Keratinocyte (primary cell): ENCODE data around the gene SMIM11. TPM values are rescaled to one million over a fixed set of nuclear protein-coding genes. Genes with fewer than 3 reads are reported as not detected.

Source experiments
- DNase-seq: peaks from one replicate; pipeline ENCODE4 v3.0.0-alpha.2; 2011; ENCODE audit warnings: low read depth, missing footprints, low spot score
- FAIRE-seq: peaks from 2 replicates; lab custom pipeline; 2011; peaks lifted over from hg19 to GRCh38; lab: Jason Lieb, UNC
- H2AFZ ChIP-seq: 2 replicates; pipeline ENCODE4 v1.6.0; 2012; ENCODE audit warnings: low read length, control low read depth, inconsistent platforms; ENCODE audit not compliant: control insufficient read depth
- H3K27ac ChIP-seq: 2 replicates; pipeline ENCODE4 v1.5.1; 2011; ENCODE audit warnings: low read length; ENCODE audit not compliant: control insufficient read depth, insufficient read depth
- H3K27me3 ChIP-seq: 3 replicates; pipeline ENCODE4 v1.6.0; 2011; ENCODE audit warnings: low read length; ENCODE audit not compliant: control insufficient read depth, insufficient read depth; ENCODE audit errors: extremely low read depth
- H3K36me3 ChIP-seq, 2 experiments: 2 replicates in 1 of 2; 3 replicates in 1 of 2; pipeline ENCODE4 v1.5.1; 2011; ENCODE audit warnings: low read length in 2 of 2, mild to moderate bottlenecking in 1 of 2; ENCODE audit not compliant: control insufficient read depth in 2 of 2, insufficient read depth in 2 of 2; ENCODE audit errors: extremely low read depth in 1 of 2
- H3K4me1 ChIP-seq: 3 replicates; pipeline ENCODE4 v1.5.1; 2011; ENCODE audit warnings: low read length; ENCODE audit not compliant: control insufficient read depth, insufficient read depth; ENCODE audit errors: extremely low read depth
- H3K4me2 ChIP-seq: 3 replicates; pipeline ENCODE4 v1.6.0; 2011; ENCODE audit warnings: low read depth, low read length; ENCODE audit not compliant: control insufficient read depth, insufficient read depth; ENCODE audit errors: extremely low read depth
- H3K4me3 ChIP-seq, 3 experiments: fragments of 200-600 bp in 1 of 3; sonication (generic) in 1 of 3; 2 replicates in 2 of 3; 3 replicates in 1 of 3; pipeline ENCODE4 v1.5.1; 2011 to 2016; ENCODE audit warnings: low read length in 3 of 3, mild to moderate bottlenecking in 3 of 3, control low read depth in 2 of 3, inconsistent platforms in 1 of 3, low read depth in 1 of 3, mixed read lengths in 1 of 3, mixed run types in 1 of 3, moderate library complexity in 1 of 3; ENCODE audit not compliant: control insufficient read depth in 2 of 3, insufficient read depth in 2 of 3; ENCODE audit errors: extremely low read depth in 1 of 3
- H3K79me2 ChIP-seq: 2 replicates; pipeline ENCODE4 v1.6.0; 2012; ENCODE audit warnings: low read length; ENCODE audit not compliant: control insufficient read depth, insufficient read depth
- H3K9ac ChIP-seq: 3 replicates; pipeline ENCODE4 v1.6.0; 2011; ENCODE audit warnings: low read length; ENCODE audit not compliant: control insufficient read depth, insufficient read depth; ENCODE audit errors: extremely low read depth
- H3K9me1 ChIP-seq: 3 replicates; pipeline ENCODE4 v1.6.0; 2011; ENCODE audit warnings: low read length; ENCODE audit not compliant: control insufficient read depth, insufficient read depth; ENCODE audit errors: extremely low read depth
- H3K9me3 ChIP-seq: 2 replicates; pipeline ENCODE4 v1.5.1; 2012; ENCODE audit warnings: low read depth, low read length; ENCODE audit not compliant: control insufficient read depth
- H4K20me1 ChIP-seq: 3 replicates; pipeline ENCODE4 v1.6.0; 2011; ENCODE audit warnings: low read length; ENCODE audit not compliant: control insufficient read depth, insufficient read depth; ENCODE audit errors: extremely low read depth
- CTCF ChIP-seq, 3 experiments: IDR thresholded peaks in 1 of 3; conservative IDR thresholded peaks in 1 of 3; optimal IDR thresholded peaks in 1 of 3; 2 replicates in 2 of 3; 3 replicates in 1 of 3; pipeline versions ENCODE3 to v1.5.1; 2011; ENCODE audit warnings: low read length in 3 of 3, mild to moderate bottlenecking in 3 of 3, moderate library complexity in 2 of 3, control low read depth in 1 of 3, inconsistent platforms in 1 of 3; ENCODE audit not compliant: insufficient read depth in 2 of 3; ENCODE audit errors: extremely low read depth in 1 of 3
- EZH2 ChIP-seq: IDR thresholded peaks from one replicate; pipeline ENCODE4 v1.6.1; 2012; ENCODE audit warnings: inconsistent platforms, mild to moderate bottlenecking, low read length, moderate library complexity
- dilution Hi-C: fragments of 300-500 bp; cut with MboI; formaldehyde crosslinking; loops from one replicate; pipeline ENCODE4 v1.7.0; 2020; ENCODE audit warnings: low sequenced_read_pairs; ENCODE audit not compliant: extremely low pct_ligation_motif_present
- polyA plus RNA-seq, 5 experiments: library from polyadenylated mRNA; depleted of rRNA in 3 of 5; stranded (reverse) in 3 of 5; stranded (forward) in 1 of 5; unstranded in 1 of 5; fragments of >200 nt; gene quantifications; 1 replicate in 1 of 5; 2 replicates in 3 of 5; 3 replicates in 1 of 5; pipeline versions ENCODE4 v1.2.1 to v1.2.3, GENCODE V29; 2011 to 2012; ENCODE audit warnings: missing spikeins in 2 of 5, low read depth in 1 of 5, low replicate concordance in 1 of 5

SMIM11 gene
- polyA plus RNA-seq, 1 donor (not counting 4 experiments of a cell fraction or from before 2014, with no cell fraction given), result 2.7 TPM

- no peak overlapping the region for H2AFZ ChIP-seq
- H3K4me3 ChIP-seq, result no peak overlapping the region
- H3K27ac ChIP-seq, result no peak overlapping the region
- no peaks in the 10 kb centered on the region for H4K20me1 ChIP-seq
- dilution Hi-C loops, result no loop called here
- no peaks in the 10 kb centered on the region for H3K79me2 ChIP-seq
- no peaks in the 10 kb centered on the region for H3K9me1 ChIP-seq
- no peaks in the 10 kb centered on the region for H3K4me1 ChIP-seq
- TF ChIP-seq CTCF (optimal IDR thresholded peaks at IDR 0.05 in 1 of 3, IDR thresholded peaks at IDR 0.05 in 1 of 3, conservative IDR thresholded peaks at IDR 0.05 in 1 of 3; ENCODE audit: extremely low read depth in 1 of 3, insufficient read depth in 2 of 3, low read length in 3 of 3), result no peak
- no peak for TF ChIP-seq EZH2
- no peaks in the 10 kb centered on the region for H3K36me3 ChIP-seq
- no peak overlapping the region for H3K9ac ChIP-seq
- FAIRE-seq, result no peak
- H3K9me3 ChIP-seq, result no peaks in the 10 kb centered on the region
- peaks cover 11% of the 10 kb centered on the region for H3K27me3 ChIP-seq
- no peak overlapping the region for H3K4me2 ChIP-seq
- DNase-seq, result no peak
Observed at GRCh38 chr21:34344584-34344983, 30.7 kb upstream of the SMIM11 start.

GRCh38 chr21:34345091-34345871 lies 30.0 kb upstream of the SMIM11 start:
- FAIRE-seq (no peak), DNase-seq (no peak)
- TF ChIP-seq EZH2 (no peak), CTCF (optimal IDR thresholded peaks at IDR 0.05 in 1 of 3, IDR thresholded peaks at IDR 0.05 in 1 of 3, conservative IDR thresholded peaks at IDR 0.05 in 1 of 3; ENCODE audit: extremely low read depth in 1 of 3, insufficient read depth in 2 of 3, low read length in 3 of 3) (no peak)
- Histone ChIP-seq H3K27me3 (peaks cover 6% of the 10 kb centered on the region), H4K20me1 (no peaks in the 10 kb centered on the region), H3K4me2 (no peak overlapping the region), H3K9ac (no peak overlapping the region), H3K36me3 (no peaks in the 10 kb centered on the region), H3K79me2 (no peaks in the 10 kb centered on the region), H3K9me1 (no peaks in the 10 kb centered on the region), H3K27ac (no peak overlapping the region), H2AFZ (no peak overlapping the region), H3K4me3 (no peak overlapping the region), H3K9me3 (no peaks in the 10 kb centered on the region), H3K4me1 (no peaks in the 10 kb centered on the region)
- dilution Hi-C loops, result no loop called here
